Inflammatory macrophage treated with lipopolysaccharide for 4 hours (primary cell): Measurements from ENCODE around the gene NDUFB6.

ENCODE experiments used
- DNase-seq: peaks from one replicate; pipeline ENCODE4 v3.0.0-alpha.2; 2020

The NDUFB6 gene

GRCh38 chr9:32516241-32516640 lies 56.7 kb downstream of the NDUFB6 start:
- DNase-seq, result no peak

GRCh38 chr9:32508728-32509127 lies 64.2 kb downstream of the NDUFB6 start:
- DNase-seq, result no peak

GRCh38 chr9:32503008-32503407 lies 70.0 kb downstream of the NDUFB6 start:
- DNase-seq, result no peak
